HCT116 (cell line): ENCODE data around the gene SLC10A4. TPM values are rescaled to one million over a fixed set of nuclear protein-coding genes. Genes with fewer than 3 reads are reported as not detected.

ENCODE experiments used
- ATAC-seq: fragments of 200-7000 bp; cut with Tn5 transposase; 2 replicates; pipeline ENCODE4 v1.9.1; 2020; ENCODE audit warnings: mild to moderate bottlenecking, moderate library complexity
- BruUV-seq: library from RNA; stranded (reverse); fragments of 400-500 nt; replicated peaks from 2 replicates; lab custom pipeline; 2021; lab: Mats Ljungman, UMichigan
- CTCF ChIA-PET: fragments of 300-600 bp; sonication (Branson Sonifier 250); formaldehyde crosslinking; loops from one replicate; lab custom pipeline; 2021; ENCODE audit warnings: antibody characterized with exemption; lab: Charles Lee
- POLR2A ChIA-PET: fragments of 300-600, 350-600 bp; sonication (Branson Sonifier 250); formaldehyde crosslinking; loops from one replicate; lab custom pipeline; 2021; ENCODE audit warnings: antibody characterized with exemption; lab: Charles Lee
- RAD21 ChIA-PET, 2 experiments: fragments of 300-600 bp; sonication (Branson Sonifier 250); formaldehyde crosslinking; loops; one replicate each; lab custom pipeline; 2023; ENCODE audit warnings: low total read pairs in 2 of 2; ENCODE audit not compliant: uncharacterized antibody in 2 of 2, unreplicated experiment in 2 of 2, low non-redundant PET in 1 of 2; lab: Charles Lee
- DNase-seq: peaks from one replicate; pipeline ENCODE4 v3.0.0-alpha.2; 2010; ENCODE audit warnings: low read depth, low spot score
- H2AFZ ChIP-seq: fragments of 200-600 bp; shearing (Covaris generic), sonication (generic); 2 replicates; pipeline ENCODE4 v1.6.1; 2017; ENCODE audit warnings: low read depth, mixed run types, mixed read lengths, antibody characterized with exemption, low read length; ENCODE audit not compliant: poor library complexity, severe bottlenecking
- H3K27ac ChIP-seq: 2 replicates; pipeline ENCODE4 v1.5.1; 2012; ENCODE audit warnings: low read depth, low read length
- H3K27me3 ChIP-seq: fragments of 200-600 bp; sonication (generic); 2 replicates; pipeline ENCODE4 v1.6.1; 2016; ENCODE audit warnings: mixed run types, low read length, mixed read lengths; ENCODE audit not compliant: insufficient read depth
- H3K36me3 ChIP-seq, 2 experiments: fragments of 200-500 bp in 1 of 2; fragments of 200-600 bp in 1 of 2; sonication (Bioruptor generic) in 1 of 2; sonication (generic) in 1 of 2; 2 replicates each; pipeline versions ENCODE4 v1.5.1 to v1.6.1; 2014 to 2016; ENCODE audit warnings: low read length in 2 of 2, inconsistent platforms in 1 of 2, mixed read lengths in 1 of 2, mixed run types in 1 of 2; ENCODE audit not compliant: insufficient read depth in 2 of 2, control insufficient read depth in 1 of 2
- H3K4me1 ChIP-seq, 2 experiments: fragments of 200-600 bp in 1 of 2; sonication (generic) in 1 of 2; 2 replicates each; pipeline versions ENCODE4 v1.5.1 to v1.6.1; 2012 to 2017; ENCODE audit warnings: low read length in 2 of 2, inconsistent platforms in 1 of 2, mild to moderate bottlenecking in 1 of 2, mixed read lengths in 1 of 2, mixed run types in 1 of 2, moderate library complexity in 1 of 2; ENCODE audit not compliant: insufficient read depth in 2 of 2, control insufficient read depth in 1 of 2
- H3K4me2 ChIP-seq: fragments of 200-600 bp; sonication (generic); 2 replicates; pipeline ENCODE4 v1.6.1; 2017; ENCODE audit warnings: mixed run types, low read length, mixed read lengths
- H3K4me3 ChIP-seq, 2 experiments: fragments of 200-600 bp in 1 of 2; sonication (generic) in 1 of 2; replicated peaks in 1 of 2; 2 replicates each; pipeline ENCODE4 v1.5.1; 2011 to 2016; ENCODE audit warnings: low read length in 2 of 2, control low read depth in 1 of 2, low read depth in 1 of 2, mild to moderate bottlenecking in 1 of 2, mixed read lengths in 1 of 2, mixed run types in 1 of 2
- H3K79me2 ChIP-seq: fragments of 200-600 bp; sonication (generic); 2 replicates; pipeline ENCODE4 v1.6.1; 2017; ENCODE audit warnings: mild to moderate bottlenecking, mixed run types, low read length, moderate library complexity, mixed read lengths; ENCODE audit not compliant: insufficient read depth
- H3K9ac ChIP-seq: fragments of 200-600 bp; sonication (generic); 2 replicates; pipeline ENCODE4 v1.6.1; 2016; ENCODE audit warnings: low read length, mixed read lengths
- H3K9me2 ChIP-seq: fragments of 200-600 bp; sonication (generic), shearing (Covaris generic); 2 replicates; pipeline ENCODE4 v1.6.1; 2017; ENCODE audit warnings: mixed run types, mild to moderate bottlenecking, moderate library complexity; ENCODE audit not compliant: insufficient read depth
- H3K9me3 ChIP-seq, 2 experiments: fragments of 200-500 bp in 1 of 2; fragments of 200-600 bp in 1 of 2; sonication (Bioruptor generic) in 1 of 2; sonication (generic) in 1 of 2; 2 replicates each; pipeline ENCODE4 v1.6.1; 2014 to 2017; ENCODE audit warnings: low read length in 2 of 2, mixed read lengths in 2 of 2, inconsistent platforms in 1 of 2, low read depth in 1 of 2, mild to moderate bottlenecking in 1 of 2, mixed run types in 1 of 2, moderate library complexity in 1 of 2; ENCODE audit not compliant: control insufficient read depth in 1 of 2, insufficient read depth in 1 of 2
- H4K20me1 ChIP-seq: fragments of 200-600 bp; sonication (generic), shearing (Covaris generic); 2 replicates; pipeline ENCODE4 v1.6.1; 2017; ENCODE audit warnings: mixed run types, mild to moderate bottlenecking, moderate library complexity; ENCODE audit not compliant: insufficient read depth
- CBX3 ChIP-seq: IDR thresholded peaks from 2 replicates; pipeline ENCODE4 v1.6.1; 2012; ENCODE audit warnings: low read depth
- CEBPB ChIP-seq: IDR thresholded peaks from 2 replicates; pipeline ENCODE4 v1.6.1; 2012; ENCODE audit warnings: low read depth
- EGR1 ChIP-seq: IDR thresholded peaks from 2 replicates; pipeline ENCODE4 v1.6.1; 2012; ENCODE audit warnings: low read depth
- EZH2 ChIP-seq: fragments of 200-600 bp; sonication (generic); IDR thresholded peaks from 2 replicates; pipeline ENCODE4 v1.6.1; 2017; ENCODE audit warnings: antibody characterized with exemption, mixed run types
- EZH2phosphoT487 ChIP-seq: fragments of 200-600 bp; IDR thresholded peaks from 2 replicates; pipeline ENCODE4 v1.6.1; 2018; ENCODE audit warnings: antibody characterized with exemption, borderline replicate concordance
- FOSL1 ChIP-seq: IDR thresholded peaks from 2 replicates; pipeline ENCODE4 v1.6.1; 2012; ENCODE audit warnings: low read depth
- JUND ChIP-seq: IDR thresholded peaks from 2 replicates; pipeline ENCODE4 v1.6.1; 2012
- POLR2A ChIP-seq: IDR thresholded peaks from 2 replicates; pipeline ENCODE4 v1.7.0; 2011; ENCODE audit warnings: borderline replicate concordance; ENCODE audit not compliant: insufficient read depth, insufficient read length; ENCODE audit errors: extremely low read depth
- POLR2AphosphoS5 ChIP-seq: IDR thresholded peaks from 2 replicates; pipeline ENCODE4 v1.6.1; 2011; ENCODE audit warnings: mild to moderate bottlenecking, low read depth, low read length, moderate library complexity
- RAD21 ChIP-seq: IDR thresholded peaks from 2 replicates; pipeline ENCODE4 v1.6.1; 2012; ENCODE audit warnings: low read depth, mild to moderate bottlenecking
- SIN3A ChIP-seq: IDR thresholded peaks from 2 replicates; pipeline ENCODE4 v1.6.1; 2012; ENCODE audit warnings: low read depth
- SRF ChIP-seq: IDR thresholded peaks from 2 replicates; pipeline ENCODE4 v1.6.1; 2012; ENCODE audit warnings: low read depth
- ZNF274 ChIP-seq: fragments of 200-500 bp; sonication (Bioruptor generic); IDR thresholded peaks from 2 replicates; pipeline ENCODE4 v1.6.1; 2014; ENCODE audit warnings: mild to moderate bottlenecking, low read depth, low read length, inconsistent platforms
- intact Hi-C: fragments of 100-400 bp; cut with micrococcal nuclease; formaldehyde crosslinking; loops from 2 replicates; pipeline ENCODE4 v1.10.0; 2022
- total RNA-seq: library from RNA; stranded (reverse); gene quantifications from one replicate; pipeline ENCODE4 v1.2.1, GENCODE V29; 2021; ENCODE audit not compliant: unreplicated experiment
- TF ChIP-seq, protein P1 (sequence below): IDR thresholded peaks from 2 replicates; pipeline ENCODE4 v1.6.1; 2012

SLC10A4 gene
- total RNA-seq, 1 experiment from 2014 or later = 8.4 TPM

GRCh38 chr4:48504352-48504751, 21.2 kb downstream of the SLC10A4 start:
- DNase-seq = no peak
- RAD21 ChIA-PET = no interaction called here
- Histone ChIP-seq H3K79me2 (no peaks in the 10 kb centered on the region), H3K9ac (no peak overlapping the region), H3K36me3 (no peaks in the 10 kb centered on the region; a peak in 2 of 4 replicates), H3K27ac (no peak overlapping the region), H3K4me2 (no peak overlapping the region), H3K4me3 (no peak overlapping the region), H3K27me3 (no peaks in the 10 kb centered on the region), H3K9me2 (no peaks in the 10 kb centered on the region), H3K9me3 (no peaks in the 10 kb centered on the region), H3K4me1 (no peaks in the 10 kb centered on the region), H2AFZ (no peak overlapping the region), H4K20me1 (no peaks in the 10 kb centered on the region)
- BruUV-seq = no TSS peak
- TF ChIP-seq EZH2 = no peak
- TF ChIP-seq JUND = no peak
- TF ChIP-seq CBX3 = no peak
- no peak for TF ChIP-seq SIN3A
- no peak for TF ChIP-seq POLR2A
- no peak for TF ChIP-seq EZH2phosphoT487
- no peak for TF ChIP-seq POLR2AphosphoS5
- no peak for TF ChIP-seq RAD21
- no peak for TF ChIP-seq SRF
- no peak for TF ChIP-seq CEBPB
- TF ChIP-seq EGR1 = no peak
- no peak for TF ChIP-seq FOSL1
- POLR2A ChIA-PET = no interaction called here
- CTCF ChIA-PET = no interaction called here
- intact Hi-C loops = no loop called here
- ATAC-seq = no peak

DNA sequence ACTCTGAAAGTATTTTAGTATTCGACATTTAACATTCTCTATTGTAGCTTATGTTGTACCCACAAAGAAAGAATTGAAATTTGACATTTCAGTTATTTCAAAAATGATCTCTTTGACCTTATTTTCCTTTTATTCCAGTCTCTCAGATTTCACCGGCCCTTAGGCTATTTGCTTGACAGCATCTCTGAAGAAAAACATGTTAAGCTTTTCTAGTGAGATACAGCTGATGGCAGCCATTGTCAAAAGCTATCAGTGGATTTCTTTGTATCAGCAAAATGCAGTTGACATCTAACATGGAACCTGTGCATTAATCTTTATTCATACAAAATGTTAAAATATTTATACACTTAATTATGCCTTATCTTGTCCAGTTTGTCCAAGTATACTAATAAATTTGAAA, 23.6 kb downstream of the SLC10A4 start:
- Histone ChIP-seq H3K27ac (no peak overlapping the region), H3K79me2 (no peaks in the 10 kb centered on the region), H3K9me2 (no peaks in the 10 kb centered on the region), H3K4me2 (no peak overlapping the region), H2AFZ (no peak overlapping the region), H3K9me3 (no peaks in the 10 kb centered on the region), H4K20me1 (no peaks in the 10 kb centered on the region), H3K4me1 (no peaks in the 10 kb centered on the region), H3K36me3 (peaks cover 10 to 11% of the 10 kb centered on the region in 2 experiments; a peak in 3 of 4 replicates), H3K27me3 (no peaks in the 10 kb centered on the region), H3K9ac (no peak overlapping the region), H3K4me3 (no peak overlapping the region)
- BruUV-seq = no TSS peak
- no peak for DNase-seq
- POLR2A ChIA-PET = no interaction called here
- CTCF ChIA-PET = no interaction called here
- RAD21 ChIA-PET = no interaction called here
- ATAC-seq = no peak
- intact Hi-C loops = no loop called here
- TF ChIP-seq ZNF274 (no peak), POLR2A (no peak), POLR2AphosphoS5 (no peak), EZH2phosphoT487 (no peak), EGR1 (no peak)
- TF ChIP-seq, protein P1, sequence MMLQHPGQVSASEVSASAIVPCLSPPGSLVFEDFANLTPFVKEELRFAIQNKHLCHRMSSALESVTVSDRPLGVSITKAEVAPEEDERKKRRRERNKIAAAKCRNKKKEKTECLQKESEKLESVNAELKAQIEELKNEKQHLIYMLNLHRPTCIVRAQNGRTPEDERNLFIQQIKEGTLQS = no peak
